PC-9 (cell line): Measurements from ENCODE around the gene C13orf46.

Source experiments
- CTCF ChIP-seq: fragments of 200-600 bp; sonication (generic); conservative IDR thresholded peaks from 2 replicates; pipeline ENCODE4 v1.6.1; 2017; ENCODE audit warnings: mixed run types, antibody characterized with exemption, mild to moderate bottlenecking, moderate library complexity
- EZH2 ChIP-seq: fragments of 200-600 bp; sonication (generic); IDR thresholded peaks from 2 replicates; pipeline ENCODE4 v1.8.0; 2017; ENCODE audit warnings: antibody characterized with exemption, low read depth

GRCh38 chr13:113930671-113931637, 42.9 kb downstream of the C13orf46 start:
- TF ChIP-seq CTCF (no peak), EZH2 (no peak)
